OCI-LY3 (cell line): ENCODE measurements around the gene UBE2D3.

ENCODE experiments used
- H2AFZ ChIP-seq: fragments of 200-600, 300-600 bp; shearing (Covaris generic); 2 replicates; pipeline ENCODE4 v1.6.0; 2014; ENCODE audit warnings: antibody characterized with exemption, low read depth, low read length
- H3K27ac ChIP-seq: fragments of 200-600, 300-600 bp; sonication (generic); 2 replicates; pipeline ENCODE4 v1.5.1; 2014; ENCODE audit warnings: mild to moderate bottlenecking, low read length, moderate library complexity, mixed read lengths
- H3K27me3 ChIP-seq: fragments of 200-600, 300-600 bp; sonication (generic); 2 replicates; pipeline ENCODE4 v1.6.1; 2014; ENCODE audit warnings: low read depth, low read length, mixed read lengths
- H3K36me3 ChIP-seq: fragments of 200-600, 300-600 bp; sonication (generic); replicated peaks from 2 replicates; pipeline ENCODE3; 2014; ENCODE audit warnings: low read depth, low read length, mixed read lengths
- H3K4me1 ChIP-seq: fragments of 300-600, 200-600 bp; sonication (generic); 2 replicates; pipeline ENCODE4 v1.6.1; 2014; ENCODE audit warnings: low read length, mixed read lengths
- H3K4me2 ChIP-seq: fragments of 200-600, 300-600 bp; sonication (generic); 2 replicates; pipeline ENCODE4 v1.6.1; 2014; ENCODE audit warnings: low read length, mixed read lengths
- H3K4me3 ChIP-seq: fragments of 300-600, 200-600 bp; sonication (generic); 2 replicates; pipeline ENCODE4 v1.5.1; 2014; ENCODE audit warnings: antibody characterized with exemption, mild to moderate bottlenecking, low read length, moderate library complexity
- H3K79me2 ChIP-seq: fragments of 300-600, 200-600 bp; shearing (Covaris generic); 2 replicates; pipeline ENCODE4 v1.6.1; 2014; ENCODE audit warnings: mild to moderate bottlenecking, low read length, mixed read lengths
- H3K9ac ChIP-seq: fragments of 300-600, 200-600 bp; shearing (Covaris generic); 2 replicates; pipeline ENCODE4 v1.6.0; 2014; ENCODE audit warnings: mild to moderate bottlenecking, low read length, moderate library complexity
- H3K9me3 ChIP-seq: fragments of 200-600, 300-600 bp; shearing (Covaris generic); 2 replicates; pipeline ENCODE4 v1.6.1; 2014; ENCODE audit warnings: low read length, mixed read lengths; ENCODE audit not compliant: insufficient read depth
- H4K20me1 ChIP-seq: fragments of 200-600, 300-600 bp; sonication (generic); 2 replicates; pipeline ENCODE4 v1.6.1; 2016; ENCODE audit warnings: low read length, mixed read lengths; ENCODE audit not compliant: insufficient read depth
- CTCF ChIP-seq: fragments of 200-600, 300-600 bp; sonication (generic); IDR thresholded peaks from 2 replicates; pipeline ENCODE4 v1.5.1; 2014; ENCODE audit warnings: antibody characterized with exemption, low read length, low read depth
- EZH2phosphoT487 ChIP-seq: fragments of 200-600 bp; shearing (Covaris generic); IDR thresholded peaks from 2 replicates; pipeline ENCODE4 v1.6.1; 2018; ENCODE audit warnings: antibody characterized with exemption, mixed run types, low read depth

UBE2D3 gene

DNA sequence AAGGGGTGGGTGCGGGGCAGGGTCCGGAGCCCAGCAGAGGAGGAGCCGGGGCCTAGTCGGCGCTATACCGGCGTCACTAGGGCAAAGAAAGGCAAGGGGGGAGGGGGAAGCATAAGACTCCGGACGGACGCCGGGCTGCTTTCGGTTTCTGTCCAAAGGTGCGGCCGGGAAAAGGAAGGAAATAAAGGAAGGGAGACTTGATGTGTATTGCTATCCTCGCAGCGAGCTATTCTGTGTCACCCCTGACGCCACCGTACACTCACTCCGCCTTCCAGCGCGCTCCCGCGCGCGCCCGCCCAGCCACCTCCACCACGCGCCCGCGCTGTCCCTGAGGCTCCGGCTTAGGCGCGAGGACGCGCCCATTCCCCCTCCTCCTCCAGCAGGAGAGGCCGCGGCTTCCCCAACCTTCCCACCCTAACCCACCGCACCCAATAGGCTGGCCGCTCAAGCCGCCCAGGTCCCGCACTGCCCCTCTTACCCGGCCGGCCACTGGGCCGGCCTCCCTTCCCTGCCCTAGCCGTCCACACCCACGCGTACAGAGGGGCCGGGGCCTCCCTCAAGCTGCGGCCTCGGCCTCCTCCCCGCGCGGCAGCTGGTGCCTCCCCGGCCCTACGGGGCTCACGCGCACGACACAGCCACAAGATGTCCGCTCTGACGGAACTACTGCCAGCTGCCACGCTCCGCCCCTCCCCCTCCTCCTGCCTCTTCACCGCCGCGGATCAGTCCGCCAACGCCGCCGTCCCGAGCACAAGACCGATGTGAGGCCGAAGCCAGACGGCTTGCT lies at the start of gene UBE2D3:
TSS of gene UBE2D3 (minus strand) at position 662 of the 784 bp plus-strand sequence. CDS start 1,043 bp downstream, outside the sequence.
- Histone ChIP-seq H3K4me2 (peak within 1 kb of the TSS; percentile 95), H2AFZ (peak within 1 kb of the TSS; percentile 87; the same call in 1 of the 2 replicates), H3K4me1 (peaks cover 34% of the 10 kb centered on the region), H3K27me3 (no peaks in the 10 kb centered on the region), H3K4me3 (peak within 1 kb of the TSS; percentile 98), H3K9ac (peak within 1 kb of the TSS; percentile 100), H3K27ac (peak within 1 kb of the TSS; percentile 96), H3K9me3 (no peaks in the 10 kb centered on the region), H3K79me2 (peaks cover 75% of the 10 kb centered on the region), H4K20me1 (peaks cover 46% of the 10 kb centered on the region), H3K36me3 (peaks cover 42% of the 10 kb centered on the region)
- TF ChIP-seq EZH2phosphoT487 (no peak), CTCF (peak; percentile 23; the same call in 1 of the 2 replicates)

GRCh38 chr4:102871772-102872171 lies 44.4 kb upstream of the UBE2D3 start:
- Histone ChIP-seq H3K4me3 (no peak overlapping the region), H3K27me3 (no peaks in the 10 kb centered on the region), H3K4me1 (peaks cover 22% of the 10 kb centered on the region), H3K4me2 (no peak overlapping the region), H3K9ac (no peak overlapping the region), H2AFZ (no peak overlapping the region), H3K9me3 (peaks cover 12% of the 10 kb centered on the region; the same call in 1 of the 2 replicates), H3K79me2 (peaks cover 88% of the 10 kb centered on the region), H4K20me1 (no peaks in the 10 kb centered on the region), H3K27ac (no peak overlapping the region), H3K36me3 (peaks cover 38% of the 10 kb centered on the region)
- no peak for TF ChIP-seq EZH2phosphoT487
- TF ChIP-seq CTCF: no peak

DNA sequence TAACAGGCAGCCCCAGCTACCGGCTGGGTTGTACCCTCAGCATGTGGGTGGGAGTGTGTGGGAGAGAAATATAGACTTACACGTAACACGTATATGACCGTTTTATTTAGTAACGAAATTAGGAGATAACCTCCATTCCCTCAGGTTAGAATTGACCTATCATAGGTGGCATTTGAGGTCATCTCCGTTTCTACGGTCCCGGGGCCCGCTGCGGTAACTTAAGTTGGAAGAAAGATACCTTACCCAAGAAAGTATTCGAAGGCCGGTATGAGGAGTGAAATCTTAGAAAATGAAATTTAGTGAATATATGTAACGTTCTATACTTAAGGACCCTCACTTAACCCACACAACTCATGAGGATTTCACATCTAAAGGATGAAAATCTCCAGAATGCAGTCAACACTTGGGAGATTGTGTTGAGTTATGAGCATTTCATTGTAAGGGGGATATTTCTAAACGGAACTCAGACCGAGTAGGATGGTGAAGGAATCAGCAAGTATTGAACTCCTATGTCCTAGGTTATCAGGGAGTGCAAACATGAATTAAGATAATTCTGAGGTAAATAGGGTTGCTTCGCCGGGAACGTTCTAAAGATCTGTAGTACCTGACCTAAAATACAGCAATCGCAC lies 42.3 kb upstream of the UBE2D3 start:
- TF ChIP-seq CTCF (no peak), EZH2phosphoT487 (no peak)
- Histone ChIP-seq H3K36me3 (peaks cover 29% of the 10 kb centered on the region), H3K4me1 (peaks cover 24% of the 10 kb centered on the region), H3K4me2 (peak overlapping the region; percentile 84), H3K27ac (peak overlapping the region; percentile 88), H2AFZ (peak overlapping the region; percentile 82; the same call in 1 of the 2 replicates), H3K9ac (peak overlapping the region; percentile 78), H3K4me3 (peak overlapping the region; percentile 93), H4K20me1 (no peaks in the 10 kb centered on the region), H3K27me3 (no peaks in the 10 kb centered on the region), H3K9me3 (0 out of 2 replicates have a peak, but pooled peaks cover 3% of the 10 kb centered on the region), H3K79me2 (peaks cover 90% of the 10 kb centered on the region)
